Uterus (tissue), 2 donors: Measurements from ENCODE around the gene IRS1.

Source experiments
- POLR2A ChIP-seq, 2 donors: fragments of 450-650 bp; IDR thresholded peaks; one replicate each; pipeline ENCODE4 v1.6.1; 2016; ENCODE audit warnings: antibody characterized with exemption in 2 of 2, mild to moderate bottlenecking in 1 of 2, moderate library complexity in 1 of 2
- TF ChIP-seq, protein P1 (sequence below), 4 experiments: fragments of 200-600 bp in 2 of 4; fragments of 450-650 bp in 2 of 4; sonication (generic) in 2 of 4; IDR thresholded peaks; one replicate each; pipeline ENCODE4 v1.5.1; 2016 to 2019; ENCODE audit warnings: antibody characterized with exemption in 4 of 4, mild to moderate bottlenecking in 2 of 4, moderate library complexity in 1 of 4

DNA sequence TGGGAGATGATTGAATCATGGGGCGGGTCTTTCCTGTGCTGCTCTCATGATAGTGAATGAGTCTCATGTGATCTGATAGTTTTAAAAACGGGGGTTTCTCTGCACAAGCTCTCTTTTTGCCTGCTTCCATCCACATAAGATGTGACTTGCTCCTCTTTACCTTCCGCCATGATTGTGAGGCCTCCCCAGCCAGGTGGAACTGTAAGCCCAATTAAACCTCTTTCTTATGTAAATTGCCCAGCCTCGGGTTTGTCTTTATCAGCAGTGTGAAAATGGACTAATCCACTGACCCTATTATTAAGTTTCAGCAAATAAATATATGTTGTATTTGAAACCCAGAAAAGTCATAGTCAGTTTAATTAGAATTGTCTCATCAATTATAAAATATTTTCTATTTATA, 22.0 kb downstream of the IRS1 start:
- TF ChIP-seq POLR2A (IDR thresholded peaks at IDR 0.05): no peak
- TF ChIP-seq, protein P1, sequence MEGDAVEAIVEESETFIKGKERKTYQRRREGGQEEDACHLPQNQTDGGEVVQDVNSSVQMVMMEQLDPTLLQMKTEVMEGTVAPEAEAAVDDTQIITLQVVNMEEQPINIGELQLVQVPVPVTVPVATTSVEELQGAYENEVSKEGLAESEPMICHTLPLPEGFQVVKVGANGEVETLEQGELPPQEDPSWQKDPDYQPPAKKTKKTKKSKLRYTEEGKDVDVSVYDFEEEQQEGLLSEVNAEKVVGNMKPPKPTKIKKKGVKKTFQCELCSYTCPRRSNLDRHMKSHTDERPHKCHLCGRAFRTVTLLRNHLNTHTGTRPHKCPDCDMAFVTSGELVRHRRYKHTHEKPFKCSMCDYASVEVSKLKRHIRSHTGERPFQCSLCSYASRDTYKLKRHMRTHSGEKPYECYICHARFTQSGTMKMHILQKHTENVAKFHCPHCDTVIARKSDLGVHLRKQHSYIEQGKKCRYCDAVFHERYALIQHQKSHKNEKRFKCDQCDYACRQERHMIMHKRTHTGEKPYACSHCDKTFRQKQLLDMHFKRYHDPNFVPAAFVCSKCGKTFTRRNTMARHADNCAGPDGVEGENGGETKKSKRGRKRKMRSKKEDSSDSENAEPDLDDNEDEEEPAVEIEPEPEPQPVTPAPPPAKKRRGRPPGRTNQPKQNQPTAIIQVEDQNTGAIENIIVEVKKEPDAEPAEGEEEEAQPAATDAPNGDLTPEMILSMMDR (IDR thresholded peaks at IDR 0.05): no peak
